NCI-H1105 (cell line): ENCODE results near the gene ITGA6.
A peak's percentile ranks its signal among the peaks of the same experiment; 100 is the strongest.

Source experiments
- DNase-seq: peaks from one replicate; lab custom pipeline; 2025; lab: John Stamatoyannopoulos, UW

The ITGA6 gene

DNA sequence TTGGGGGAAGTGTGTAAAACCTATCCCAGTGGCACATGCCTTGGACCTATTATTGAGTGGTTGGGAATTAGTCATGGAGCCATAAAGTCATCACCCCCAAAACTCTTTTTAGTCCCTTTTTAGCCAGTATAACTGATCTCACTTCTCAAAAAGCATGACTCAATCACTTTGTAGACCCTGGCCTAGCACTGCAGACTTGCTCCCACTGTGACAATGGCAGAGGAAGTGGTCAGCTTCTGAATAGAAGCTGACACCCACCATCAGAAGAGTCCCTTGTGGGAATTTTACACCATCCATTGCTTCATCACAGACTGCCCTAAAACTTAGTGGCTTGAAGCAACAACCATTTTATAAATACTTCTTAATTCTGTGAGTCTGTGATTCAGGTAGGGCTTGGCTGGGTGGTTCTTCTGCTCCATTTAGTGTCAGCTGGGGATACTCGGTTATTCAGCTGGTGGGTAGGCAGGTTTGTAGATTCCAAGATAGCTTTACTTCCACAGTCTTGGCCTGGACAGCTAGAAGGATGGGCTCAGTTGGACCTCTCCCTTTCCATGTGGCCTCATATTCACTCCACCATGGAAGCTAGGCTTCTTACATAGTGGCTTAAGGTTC is 10.8 kb upstream of the ITGA6 start:
- DNase-seq, result no peak

DNA sequence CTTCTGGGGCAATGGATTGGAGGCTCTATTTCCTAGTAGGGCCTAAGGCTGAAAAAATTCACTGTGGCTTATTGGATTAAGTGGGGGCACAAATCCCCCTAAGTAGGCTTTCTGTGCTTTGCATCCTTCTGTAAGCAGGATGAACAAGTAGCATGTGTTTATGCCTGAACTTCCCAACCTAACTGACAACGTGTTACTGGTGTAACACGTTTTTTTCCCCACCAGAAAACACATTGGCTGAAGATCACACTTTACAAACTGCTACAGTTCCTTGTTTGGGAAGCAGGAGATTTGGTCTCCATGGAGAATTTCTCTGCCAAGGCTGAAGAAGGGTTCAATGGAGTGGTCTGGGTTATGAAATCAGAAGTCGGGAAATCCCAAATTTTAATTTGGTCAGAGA is 7.2 kb upstream of the ITGA6 start:
- no peak for DNase-seq

DNA sequence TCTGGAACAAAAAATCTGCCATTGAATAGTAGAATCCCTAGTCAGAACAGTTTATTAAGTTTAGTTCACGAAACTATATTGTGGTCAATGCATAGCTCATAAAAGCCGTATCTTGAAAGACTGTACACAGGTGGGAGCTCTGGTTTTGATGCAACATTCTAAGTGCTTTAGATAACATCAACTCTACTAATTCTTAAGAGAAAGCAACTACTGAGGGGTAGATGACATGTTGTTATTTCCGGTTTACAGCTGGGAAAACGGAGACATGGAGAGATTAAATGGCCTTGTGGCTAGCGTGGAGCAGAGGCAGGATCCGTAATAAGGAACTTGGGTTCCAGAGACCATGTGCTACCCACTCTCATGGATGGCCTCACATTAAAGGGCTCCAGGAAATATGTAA is 4.2 kb upstream of the ITGA6 start:
- DNase-seq, result no peak

DNA sequence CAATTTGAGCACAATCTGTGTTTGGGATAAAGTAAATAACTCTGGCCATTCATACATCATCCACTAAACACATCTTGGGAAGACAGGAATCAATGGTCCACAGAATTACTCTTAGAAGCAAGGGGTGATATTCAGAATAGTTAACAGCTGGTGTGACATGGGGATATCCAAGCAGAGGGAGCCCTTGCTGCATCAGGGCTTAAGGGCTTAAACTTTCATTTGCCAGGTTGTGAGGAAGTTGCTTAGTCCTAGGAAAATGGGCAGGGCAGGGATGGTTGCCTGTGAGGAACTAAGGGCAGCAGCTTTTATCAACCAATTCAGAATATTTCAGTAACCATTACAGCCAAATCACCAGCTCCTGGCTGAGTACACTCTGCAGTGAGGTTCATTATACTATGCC is 2.0 kb upstream of the ITGA6 start:
- no peak for DNase-seq

DNA sequence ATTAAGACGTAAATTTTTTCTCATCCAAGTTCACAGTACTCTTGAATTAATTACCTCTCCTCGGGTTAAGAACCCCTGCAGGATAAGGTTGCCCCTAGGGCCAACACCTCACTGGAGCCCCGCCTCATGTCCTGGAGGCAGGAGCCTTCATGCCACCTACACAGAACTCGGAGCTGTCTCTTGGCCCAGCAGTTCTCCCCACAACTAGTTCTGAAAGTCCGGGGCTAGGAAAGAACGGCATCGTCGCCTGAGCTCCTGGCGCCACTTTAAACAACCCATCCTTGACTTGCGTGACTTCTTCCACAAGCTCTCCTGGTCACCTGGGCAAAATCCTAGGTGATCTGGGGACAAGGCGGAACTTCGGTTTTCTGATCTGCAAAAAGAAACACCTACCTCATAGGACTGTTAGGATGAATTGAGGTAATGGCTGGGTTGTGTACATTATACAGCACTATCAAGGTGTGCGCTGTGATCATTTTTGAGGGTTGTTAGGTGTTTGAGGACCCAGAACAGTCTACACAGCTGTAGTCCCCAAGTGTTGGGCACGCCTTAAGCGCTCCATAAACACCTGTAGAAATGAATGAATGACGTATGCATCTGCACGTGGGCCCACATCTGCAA is 641 bp upstream of the ITGA6 start:
- no peak for DNase-seq

DNA sequence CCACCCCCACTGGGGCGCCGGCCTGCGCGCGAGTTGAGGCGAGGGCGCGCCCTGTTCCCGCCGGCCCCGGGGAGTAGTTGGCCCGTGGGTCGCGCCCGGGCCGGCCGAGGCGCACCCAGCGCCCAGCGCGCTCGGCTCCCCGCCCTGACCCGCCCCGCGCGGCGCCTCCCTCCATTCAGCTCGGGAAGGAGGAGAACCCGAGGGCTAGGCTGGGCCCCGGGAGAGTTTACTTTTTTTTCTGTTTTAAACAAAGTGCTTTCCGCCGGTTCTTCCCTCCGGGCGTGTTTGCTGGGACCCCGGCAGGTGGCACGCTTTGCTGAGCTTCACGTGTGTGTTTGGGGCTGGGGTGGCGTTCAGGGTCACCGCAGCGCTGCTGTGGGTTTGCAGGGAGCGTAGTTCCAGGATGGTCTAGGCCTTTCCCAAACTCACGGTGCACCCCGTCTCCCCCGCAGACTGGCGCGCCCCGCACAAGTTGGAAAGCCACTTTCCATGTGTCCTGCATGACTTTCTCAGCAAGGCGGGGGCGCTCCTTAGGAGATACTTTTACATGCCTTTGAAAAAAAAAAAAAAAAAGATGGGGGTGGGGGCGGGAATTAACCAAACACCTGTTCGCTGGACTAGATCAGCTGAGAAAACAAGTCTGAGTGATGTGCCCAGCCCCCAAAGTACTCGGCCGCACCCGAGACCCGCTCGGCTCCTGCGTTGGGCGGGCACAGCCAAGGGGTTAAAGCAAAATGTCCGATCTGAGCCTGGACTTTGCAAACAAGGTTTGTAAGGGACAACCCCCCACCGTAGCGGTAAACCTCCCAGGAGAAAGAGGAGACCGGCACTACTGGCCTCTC is 825 bp downstream of the ITGA6 start:
- peak; percentile 61 for DNase-seq

DNA sequence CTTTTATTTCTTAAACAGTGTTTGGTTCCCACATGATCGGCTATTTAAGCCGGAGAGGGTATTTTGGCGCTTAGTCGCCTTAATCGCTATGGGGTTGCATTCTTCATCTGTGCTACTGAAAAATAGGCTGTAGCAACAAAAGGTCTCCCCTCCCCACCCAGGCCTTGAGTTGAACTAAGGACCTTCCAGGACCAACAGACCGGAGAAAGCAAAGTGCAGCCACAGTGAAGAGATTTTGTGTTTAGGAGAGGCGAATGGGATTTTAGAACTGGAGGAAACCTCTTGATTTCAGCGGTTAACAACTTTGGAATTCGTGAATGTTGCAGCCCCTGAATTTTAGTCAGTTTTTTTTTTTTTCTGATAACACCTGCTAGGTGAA is 1.4 kb downstream of the ITGA6 start:
- no peak for DNase-seq

DNA sequence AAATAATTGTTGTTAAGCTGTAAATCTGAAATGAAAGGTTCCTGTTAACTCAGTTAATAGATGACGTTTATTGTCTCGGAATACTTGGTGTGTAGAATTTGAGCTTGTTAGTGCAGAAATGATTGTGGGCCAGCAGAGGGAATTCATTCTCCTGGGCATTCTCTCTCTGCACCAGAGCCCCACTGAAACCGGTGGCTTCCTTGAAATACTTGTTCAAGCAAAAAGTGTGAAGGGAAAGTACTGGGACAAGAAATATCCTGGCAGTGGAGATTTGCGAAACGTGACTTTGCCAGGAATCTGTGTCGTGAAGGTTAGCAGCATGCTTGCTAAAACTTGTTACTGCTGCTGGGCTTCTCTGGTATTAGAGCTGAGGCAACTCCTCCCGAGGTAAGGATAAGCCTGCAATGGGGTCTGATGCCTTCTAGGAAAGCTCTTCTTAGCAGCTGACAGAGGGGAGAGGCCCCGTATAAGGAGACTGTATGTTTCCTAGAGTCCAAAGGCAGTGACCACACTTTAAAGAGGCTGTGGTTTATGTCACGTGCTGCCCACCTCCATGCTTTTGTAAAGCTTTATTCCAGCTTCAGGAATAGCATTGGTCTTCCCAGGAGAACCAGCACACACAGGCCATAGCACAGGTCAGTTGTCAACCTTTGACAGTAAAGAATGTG is 2.0 kb downstream of the ITGA6 start:
- DNase-seq, result no peak

DNA sequence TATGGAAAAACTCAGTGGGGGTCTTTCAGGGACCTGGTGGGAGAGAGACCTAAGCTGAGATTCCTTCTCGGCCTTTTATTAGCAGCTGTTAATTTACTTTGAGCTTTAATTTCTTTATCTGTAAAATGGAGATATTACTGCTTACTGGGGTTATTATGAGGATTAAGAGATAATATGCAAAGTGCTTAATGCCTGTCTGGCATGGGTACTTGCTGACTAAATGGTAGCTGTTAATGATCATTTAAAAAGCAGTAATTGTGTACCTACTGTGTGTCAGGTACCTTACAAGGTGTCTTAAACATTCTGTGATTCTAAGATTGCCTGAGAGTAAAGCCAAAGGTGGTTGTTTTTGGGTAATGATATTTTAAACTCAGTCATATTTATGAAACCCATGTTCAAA is 2.6 kb downstream of the ITGA6 start:
- no peak for DNase-seq

DNA sequence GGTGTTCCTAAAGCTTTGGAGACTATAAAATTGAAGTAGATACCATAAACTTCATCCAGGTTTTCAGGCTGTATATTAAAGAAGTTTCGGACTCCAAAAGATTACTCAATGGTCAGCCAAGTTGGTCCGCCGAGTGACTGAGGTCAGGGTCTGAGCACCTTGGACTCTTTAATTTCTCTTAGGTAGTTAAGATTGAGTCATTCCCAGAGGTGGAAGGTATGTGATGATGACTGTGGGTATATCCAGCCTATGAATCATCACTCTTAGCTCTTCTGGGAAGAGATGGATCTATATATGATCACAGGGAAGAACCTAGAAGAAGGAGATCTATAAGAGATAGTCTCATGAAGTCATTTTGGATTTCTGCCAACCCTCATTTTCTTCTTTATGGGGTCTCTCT is 3.3 kb downstream of the ITGA6 start:
- no peak for DNase-seq

DNA sequence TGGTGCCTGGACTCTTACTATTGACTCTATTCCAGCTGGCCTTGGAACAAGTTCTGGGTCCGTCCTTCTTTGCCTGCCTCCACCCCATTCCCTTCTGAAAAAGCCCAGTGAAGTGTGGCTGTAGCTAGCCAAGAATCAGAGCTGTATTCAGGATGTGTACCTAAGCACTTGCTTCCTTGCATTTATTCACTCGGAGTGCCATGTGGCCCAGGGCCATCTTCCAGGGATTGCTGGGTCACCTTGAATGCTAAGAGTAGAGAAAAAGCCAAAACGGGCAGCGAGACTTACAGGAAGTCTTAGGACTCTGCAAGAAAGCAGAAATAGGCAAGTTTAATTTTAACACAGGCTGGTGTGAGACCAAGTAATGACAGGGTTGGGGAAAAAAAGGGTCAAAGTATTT is 4.1 kb downstream of the ITGA6 start:
- DNase-seq, result no peak

DNA sequence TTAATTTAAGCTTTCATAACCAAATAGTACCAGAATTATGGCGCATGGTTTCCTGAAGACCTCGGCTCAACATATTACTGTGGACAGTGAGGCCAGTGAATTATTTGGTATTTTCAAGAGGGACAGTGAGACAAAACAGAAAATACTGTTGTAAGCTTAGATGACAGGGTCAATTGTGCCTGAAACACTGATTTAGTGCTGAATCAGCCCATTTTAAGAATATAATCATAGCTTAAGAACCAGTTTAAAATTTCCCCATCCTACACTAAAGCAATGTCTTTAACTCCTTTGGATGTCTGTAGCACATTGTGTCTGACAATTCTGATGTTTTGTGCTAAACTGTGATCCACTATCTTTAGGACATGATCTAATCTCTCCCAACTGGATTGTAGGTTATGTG is 4.6 kb downstream of the ITGA6 start:
- DNase-seq, result no peak

DNA sequence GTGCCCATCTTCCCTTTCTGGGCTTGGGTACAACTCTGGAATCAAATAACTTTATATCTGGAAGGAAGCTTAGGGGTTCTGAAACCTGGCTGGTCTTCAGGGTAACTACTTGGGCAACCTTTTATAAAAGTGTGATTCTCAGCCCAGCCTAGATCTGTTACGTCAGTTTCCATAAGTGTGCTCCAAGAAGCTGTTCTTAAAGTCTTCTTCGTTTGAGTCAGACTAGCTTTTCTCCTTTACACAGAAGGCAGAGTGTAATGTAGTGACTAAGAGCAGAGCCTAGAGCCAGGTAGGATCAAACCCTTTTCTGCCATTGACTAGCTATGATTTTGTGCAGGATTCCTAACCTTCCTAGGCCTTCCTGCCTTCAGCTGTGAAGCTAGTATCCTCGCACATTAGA is 5.8 kb downstream of the ITGA6 start:
- no peak for DNase-seq

DNA sequence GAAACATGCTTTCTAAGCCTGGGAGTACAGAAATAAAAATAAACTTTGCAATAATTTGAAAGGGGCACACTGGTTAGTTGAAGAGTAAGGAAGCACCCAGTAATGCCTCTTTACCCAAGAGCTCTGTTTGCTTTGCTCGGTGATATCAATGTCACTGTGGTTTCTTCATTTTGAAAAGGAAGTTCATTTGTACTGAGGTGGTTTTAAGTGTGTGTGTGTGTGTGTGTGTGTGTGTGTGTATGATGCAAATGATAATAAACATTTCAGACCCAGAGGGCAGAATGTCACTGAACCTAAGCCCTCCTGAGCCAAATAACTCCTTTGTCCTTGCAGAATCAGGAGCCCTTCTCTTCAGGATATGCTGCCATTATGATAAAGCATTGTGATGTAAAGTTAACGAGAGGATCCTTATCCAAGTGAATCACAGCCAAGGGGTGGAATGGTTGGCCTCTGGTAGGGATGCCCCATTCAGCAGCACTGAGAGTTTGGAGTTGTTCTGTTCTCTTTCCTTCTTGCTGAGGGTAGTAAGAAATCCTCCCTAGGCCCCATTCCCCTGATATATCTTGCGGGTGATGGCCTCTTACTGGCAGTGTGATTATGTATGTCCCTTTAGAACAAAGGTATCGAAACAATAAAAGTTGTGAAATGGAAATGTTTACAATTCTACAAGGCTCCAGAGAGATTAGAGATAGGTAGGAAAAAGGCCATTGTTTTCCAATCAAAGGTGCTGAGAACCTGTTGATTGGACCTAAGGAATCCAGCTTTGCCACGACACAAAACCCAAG is 7.6 kb downstream of the ITGA6 start:
- DNase-seq, result no peak

DNA sequence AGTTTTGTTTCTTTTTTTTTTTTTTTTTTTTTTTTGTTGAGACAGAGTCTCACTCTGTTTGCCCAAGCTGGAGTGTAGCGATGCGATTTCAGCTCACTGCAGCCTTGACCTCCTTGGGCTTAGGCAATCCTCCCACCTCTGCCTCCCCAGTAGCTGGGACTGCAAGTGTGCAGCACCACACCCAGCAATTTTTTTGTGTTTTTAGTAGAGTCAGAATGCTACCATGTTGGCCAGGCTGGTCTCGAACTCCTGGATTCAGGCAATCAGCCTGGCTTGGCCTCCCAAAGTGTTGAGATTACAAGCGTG is 8.2 kb downstream of the ITGA6 start:
- DNase-seq, result no peak

DNA sequence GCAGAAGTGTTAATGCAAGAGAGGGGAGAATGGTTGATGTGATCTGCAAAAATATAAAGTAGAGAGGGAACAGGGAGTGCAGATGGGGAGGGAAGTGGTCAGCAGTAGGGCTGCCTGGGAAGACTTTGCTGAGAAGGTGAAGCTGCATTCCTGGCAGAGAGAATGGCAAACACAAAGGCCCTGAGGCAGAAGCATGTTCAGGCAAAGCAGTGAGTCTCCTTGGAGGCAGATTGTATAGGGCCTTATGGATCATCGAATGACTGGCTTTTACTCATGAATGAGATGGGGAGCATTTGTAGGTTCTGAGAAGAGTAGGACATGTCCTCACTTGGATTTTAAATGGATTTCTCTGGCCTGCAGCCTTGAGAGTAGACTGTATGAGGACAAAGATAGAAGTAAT is 9.5 kb downstream of the ITGA6 start:
- no peak for DNase-seq

DNA sequence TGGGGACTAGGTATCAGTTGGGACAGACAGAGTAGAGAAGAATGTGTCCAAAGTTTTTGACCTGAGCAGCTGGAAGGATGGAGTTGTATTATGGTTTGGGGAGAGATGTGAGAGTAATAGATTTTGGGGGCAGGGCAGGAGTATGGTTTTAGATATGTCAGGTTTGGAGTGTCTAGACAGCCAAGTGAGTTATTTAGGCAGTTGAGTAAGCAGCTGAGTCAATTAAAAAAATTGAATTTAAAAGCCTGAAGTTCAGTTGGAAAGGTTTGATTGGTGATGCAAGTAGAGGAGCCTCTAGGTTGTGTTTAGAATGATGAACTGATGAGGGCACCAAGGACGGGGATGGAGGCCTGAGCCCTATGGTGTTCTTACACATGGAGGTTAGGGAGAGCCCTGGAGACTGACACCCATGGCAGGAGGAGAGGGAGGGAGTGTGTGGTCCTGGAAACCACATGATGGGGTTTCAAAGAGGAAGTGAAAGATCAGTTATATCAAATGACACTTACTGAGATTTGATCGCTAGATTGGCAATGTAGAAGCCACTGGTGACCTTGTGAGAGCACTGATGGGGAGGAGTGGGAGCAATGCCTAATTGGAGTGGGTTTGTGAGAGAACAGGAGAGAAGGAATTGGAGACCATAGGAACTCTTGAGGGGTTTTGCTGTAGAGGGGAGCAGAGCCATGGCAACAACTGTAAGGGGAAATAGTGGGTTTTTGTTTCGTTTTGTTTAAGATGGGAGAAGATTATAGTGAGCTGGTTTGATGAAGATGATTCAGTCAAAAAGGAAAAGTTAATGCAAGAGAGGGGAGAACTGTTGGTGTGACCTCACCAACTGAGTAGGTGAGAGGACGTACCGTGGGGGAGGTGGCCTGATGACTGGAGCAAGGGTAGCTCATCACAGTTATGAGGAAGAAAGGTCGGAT is 10.3 kb downstream of the ITGA6 start:
- no peak for DNase-seq

DNA sequence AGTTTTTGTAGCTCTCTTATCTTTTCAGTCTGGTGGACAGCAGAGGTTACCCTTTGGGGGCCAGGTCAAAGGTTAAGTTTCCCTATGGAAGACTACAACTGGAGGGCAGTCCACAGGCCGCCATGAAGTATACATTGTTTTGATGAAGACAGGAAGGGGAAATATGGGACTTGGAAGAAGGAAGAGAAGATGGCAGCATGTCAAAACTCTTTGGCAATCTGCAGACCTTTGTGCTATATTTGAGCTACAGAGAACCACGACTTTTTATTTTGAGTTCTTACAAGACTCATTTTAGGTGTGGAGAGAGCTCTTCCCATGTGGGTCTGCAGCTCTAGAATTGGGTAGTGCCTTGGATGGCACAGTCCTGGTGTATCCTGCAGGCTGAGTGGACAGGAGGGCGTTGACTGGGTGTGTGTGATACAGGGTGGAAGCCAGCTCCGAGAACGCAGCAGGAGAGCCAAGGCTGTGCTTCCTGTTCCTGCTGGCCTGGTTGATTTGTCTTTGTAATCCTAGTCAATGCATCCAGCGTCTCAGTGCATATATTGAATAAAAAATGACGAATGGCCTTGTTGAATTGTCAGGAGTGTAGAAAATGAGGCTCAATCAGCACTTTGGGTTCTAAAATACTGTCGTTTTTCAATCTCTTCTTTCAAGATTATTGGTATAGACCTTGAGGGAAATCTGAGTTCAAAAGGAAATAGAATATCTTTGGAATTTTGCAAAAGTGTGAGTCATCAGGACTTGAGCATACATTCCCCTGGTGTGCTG is 11.5 kb downstream of the ITGA6 start:
- no peak for DNase-seq

DNA sequence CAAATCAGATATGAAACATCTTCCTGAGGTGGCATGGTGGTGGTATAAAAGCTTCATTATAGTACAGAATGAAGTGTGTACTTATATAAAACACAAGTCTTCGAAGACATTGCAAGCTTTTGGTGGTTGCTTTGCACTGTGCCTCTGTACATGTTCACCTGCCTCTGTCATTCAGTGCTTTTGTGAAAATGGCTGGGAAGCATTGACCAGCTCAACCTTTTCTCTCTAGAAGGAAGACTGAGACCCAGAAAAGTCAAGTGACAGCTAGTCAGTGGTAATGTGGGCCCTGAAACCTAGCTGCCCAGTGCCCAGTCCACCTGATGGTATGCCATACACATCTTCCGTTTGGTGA is 12.1 kb downstream of the ITGA6 start:
- DNase-seq, result no peak

DNA sequence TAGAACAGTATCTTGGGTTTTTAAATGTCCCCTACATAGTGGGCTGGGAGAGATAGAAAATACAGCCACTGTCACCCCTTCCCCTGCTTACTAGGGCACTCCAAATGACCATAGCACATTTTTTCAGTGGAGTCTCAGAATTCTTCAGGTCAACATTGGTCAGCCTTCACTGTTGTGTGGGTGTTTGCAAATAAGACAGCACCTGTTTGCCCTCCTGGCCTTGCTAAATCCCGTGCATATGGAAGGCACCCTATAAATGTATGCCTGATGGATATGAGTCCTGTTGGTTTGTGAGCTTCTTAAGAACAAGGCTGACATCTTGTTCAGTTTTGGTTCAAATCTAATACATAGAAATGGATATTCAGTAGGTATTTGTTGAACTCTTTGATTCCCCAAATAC is 12.5 kb downstream of the ITGA6 start:
- no peak for DNase-seq

DNA sequence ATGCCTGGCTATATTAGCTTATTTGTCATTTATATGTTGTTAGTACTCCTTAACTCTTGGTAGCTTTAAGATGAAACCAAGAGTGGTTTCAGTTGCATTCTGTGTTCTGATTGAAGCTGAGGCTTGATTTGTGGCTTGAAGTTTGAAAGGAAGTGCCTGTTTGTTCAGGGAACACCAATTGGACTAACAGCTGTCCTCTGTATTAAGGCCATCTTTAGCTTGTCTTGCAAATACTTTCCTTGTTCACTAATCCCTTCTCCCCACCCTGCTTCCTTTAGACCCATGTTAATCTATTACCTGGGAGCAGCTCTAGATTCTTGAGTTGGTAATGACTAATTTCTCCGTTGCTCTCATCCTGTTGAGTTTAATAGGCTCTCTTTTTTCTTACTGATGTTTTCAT is 13.4 kb downstream of the ITGA6 start:
- DNase-seq, result no peak
